HG03521 (cell line): ENCODE results near the gene KRT85.
"Not testable (repeated sequence)": the region's sequence is repeated elsewhere in the genome, so short reads cannot be mapped to it uniquely, and the experiment has no call there.

Experiments
- ATAC-seq: cut with Tn5 transposase; IDR thresholded peaks from one replicate; pipeline ENCODE4 v1.9.1; 2021; ENCODE audit warnings: mild to moderate bottlenecking, moderate library complexity; ENCODE audit not compliant: unreplicated experiment

Gene KRT85

DNA sequence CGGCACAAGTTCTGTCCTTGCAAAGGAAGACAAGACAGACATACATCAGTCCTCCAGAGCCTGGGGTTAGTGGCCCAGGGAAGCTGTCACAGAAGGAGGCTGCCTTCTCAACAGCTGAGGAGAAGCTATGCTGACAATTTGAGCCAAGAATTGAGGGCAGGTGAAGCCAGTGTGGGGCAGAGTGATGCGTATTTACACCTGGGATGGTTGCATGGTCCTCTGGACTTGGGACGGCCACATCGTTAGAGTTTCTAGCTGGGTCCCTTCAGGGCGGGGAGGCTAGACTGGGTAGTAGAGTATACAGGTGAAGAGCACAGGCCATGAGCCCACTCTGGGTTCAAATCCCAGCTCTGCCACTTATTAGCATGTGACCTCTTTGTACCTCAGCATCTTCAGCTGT is 16.5 kb downstream of the KRT85 start:
- ATAC-seq: no peak

DNA sequence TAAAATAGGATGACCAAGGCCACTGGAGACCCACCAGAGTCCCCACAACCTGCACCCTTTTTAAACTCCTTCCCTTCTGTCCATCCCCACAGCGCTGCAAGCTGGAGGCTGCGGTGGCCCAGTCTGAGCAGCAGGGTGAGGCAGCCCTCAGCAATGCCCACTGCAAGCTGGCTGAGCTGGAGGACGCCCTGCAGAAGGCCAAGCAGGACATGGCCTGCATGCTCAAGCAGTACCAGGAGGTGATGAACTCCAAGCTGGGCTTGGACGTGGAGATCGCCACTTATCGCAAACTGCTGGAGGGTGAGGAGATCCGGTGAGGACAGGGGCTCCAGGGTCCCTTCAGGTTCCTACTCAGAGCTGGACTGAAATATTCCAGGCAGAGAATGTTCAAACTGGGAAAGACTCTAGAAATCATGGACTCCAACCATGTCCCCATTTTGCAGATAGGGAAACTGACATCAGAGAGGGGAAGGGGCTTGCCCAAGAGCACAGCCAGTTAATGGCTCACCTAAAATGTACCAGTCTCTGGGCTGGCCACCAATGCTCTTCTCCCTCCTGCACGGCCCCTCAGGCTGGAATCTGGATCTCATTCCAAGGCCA is 17.2 kb downstream of the KRT85 start:
- ATAC-seq: no peak

DNA sequence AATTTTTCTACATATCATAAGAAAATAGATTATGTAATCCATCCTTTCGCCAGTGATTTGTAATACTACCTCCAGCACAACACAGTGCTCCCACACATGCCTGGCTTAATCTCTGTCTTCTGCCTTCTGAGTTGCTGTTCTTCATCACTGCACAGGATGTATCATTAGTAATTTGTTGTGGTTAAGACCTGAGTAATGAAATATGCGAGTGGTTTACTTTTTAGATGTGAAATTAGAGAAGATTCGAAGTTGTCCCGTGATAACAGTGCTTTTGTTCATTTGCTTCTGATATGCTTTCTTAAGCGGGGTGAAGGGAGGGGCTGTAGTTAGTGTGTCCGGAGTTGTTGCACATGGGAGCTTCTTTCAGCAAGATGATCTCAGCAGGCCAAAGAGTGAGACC is 18.1 kb downstream of the KRT85 start:
- ATAC-seq: no peak

DNA sequence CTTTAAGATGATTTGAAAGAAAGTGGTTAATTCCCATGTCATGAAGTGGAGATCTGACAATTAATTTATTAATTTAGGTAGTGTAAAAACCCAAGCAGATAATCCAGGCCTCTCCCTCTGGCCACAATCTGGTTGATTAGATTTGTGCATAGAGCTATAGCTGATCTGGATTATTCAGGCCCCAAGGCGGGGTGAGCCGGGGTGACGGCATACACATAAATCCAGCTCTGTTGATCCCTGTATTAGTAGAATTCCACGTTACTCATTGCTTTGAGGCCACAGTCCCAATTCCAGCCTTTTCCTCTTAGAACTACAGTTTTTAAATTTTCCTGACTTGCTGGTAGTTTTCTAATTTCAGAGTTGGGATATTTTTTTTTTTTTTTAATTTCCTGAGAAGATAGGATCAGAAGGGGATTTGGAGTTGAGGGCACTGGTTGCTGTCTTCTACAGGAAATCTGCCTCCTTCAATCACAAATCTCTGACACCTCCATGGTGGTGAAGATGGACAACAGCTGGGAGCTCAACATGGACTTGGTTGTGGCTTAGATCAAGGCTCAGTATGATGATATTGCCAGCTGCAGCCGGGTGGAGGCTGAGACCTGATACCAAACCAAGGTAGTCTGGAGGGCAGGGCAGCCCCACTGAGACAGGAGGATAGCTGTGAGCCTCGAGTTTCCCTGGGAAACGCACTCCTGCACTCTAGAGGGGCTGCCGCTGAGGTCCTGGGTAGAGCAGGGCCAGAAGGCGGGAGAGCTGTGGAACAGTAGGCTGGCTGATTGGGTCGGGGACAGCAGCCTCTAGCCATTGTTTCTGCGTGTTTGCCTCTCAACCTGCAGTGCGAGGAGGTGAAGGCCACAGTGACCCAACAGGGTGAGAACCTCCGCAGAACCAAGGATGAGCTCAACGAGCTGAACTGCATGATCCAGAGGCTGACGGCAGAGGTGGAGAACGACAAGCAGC is 19.4 kb downstream of the KRT85 start:
- ATAC-seq: no peak

DNA sequence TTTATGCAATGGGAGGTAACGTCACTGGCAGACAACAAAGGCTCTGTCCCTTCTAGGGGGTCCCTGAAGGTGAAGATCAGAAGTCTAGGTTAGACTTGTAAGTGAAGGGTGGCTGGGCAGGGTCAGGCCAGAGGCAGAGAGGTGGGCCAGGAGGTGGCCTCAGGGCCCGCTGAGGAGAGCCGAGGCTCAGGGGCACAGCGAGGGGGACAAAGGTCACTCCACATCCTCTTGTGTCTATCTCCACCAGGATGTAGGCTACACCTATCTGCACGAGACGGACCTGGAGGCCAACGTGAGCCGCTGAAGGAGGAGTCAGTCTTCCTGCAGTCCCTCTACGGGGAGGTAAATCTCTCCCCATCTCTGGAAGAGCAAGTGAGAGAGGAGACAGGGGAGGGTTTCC is 20.3 kb downstream of the KRT85 start:
- ATAC-seq: no peak

DNA sequence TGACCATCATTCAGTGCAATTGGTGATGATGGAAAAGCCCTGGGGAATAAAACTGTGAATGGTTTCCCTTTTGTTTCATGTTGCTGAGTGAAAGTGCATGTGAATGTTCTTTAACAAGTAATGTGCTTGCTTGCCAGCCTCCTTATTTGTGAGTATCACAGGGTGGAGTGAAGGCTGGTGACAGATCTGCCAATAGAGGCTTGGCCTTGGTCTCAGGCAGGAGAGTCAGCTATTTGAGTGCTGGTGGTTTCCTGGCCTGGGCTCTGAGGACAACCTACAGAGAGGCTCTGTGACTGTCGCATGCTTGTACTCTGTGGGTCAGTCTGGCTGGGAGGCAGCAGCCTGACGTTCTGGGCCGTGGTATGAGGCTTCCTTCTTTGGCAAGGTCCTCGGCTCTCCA is 20.7 kb downstream of the KRT85 start:
- no peak for ATAC-seq

DNA sequence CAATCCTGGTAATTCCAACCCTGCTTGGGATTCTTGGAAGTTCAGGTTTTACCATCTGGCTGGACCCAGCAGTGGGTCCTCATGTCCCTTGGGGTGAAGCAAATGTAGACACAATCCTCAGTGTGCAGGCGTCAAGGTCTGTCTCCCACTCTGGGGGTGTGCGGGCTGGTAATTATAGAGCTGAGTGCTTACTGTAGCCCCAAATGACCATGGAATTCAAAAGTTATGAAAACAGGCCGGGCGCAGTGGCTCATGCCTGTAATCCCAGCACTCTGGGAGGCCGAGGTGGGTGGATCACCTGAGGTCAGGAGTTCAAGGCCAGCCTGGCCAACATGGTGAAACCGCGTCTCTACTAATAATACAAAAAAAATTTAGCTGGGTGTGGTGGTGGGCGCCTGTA is 22.2 kb downstream of the KRT85 start:
- not testable (repeated sequence) for ATAC-seq

DNA sequence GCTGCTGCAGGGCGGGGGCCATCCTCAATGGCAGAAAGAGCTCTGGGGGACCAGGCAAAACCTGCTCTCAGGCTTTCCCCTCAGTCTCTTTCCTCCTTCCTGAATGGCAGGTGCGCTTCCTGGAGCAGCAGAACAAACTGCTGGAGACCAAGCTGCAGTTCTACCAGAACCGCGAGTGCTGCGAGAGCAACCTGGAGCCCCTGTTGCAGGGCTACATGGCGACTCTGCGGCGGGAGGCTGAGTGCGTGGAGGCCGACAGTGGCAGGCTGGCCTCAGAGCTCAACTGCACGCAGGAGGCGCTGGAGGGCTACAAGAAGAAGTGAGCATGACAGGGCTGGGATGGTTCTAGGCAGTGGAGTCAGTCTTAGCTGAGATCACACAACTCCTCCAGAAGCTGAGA is 23.2 kb downstream of the KRT85 start:
- ATAC-seq: no peak

DNA sequence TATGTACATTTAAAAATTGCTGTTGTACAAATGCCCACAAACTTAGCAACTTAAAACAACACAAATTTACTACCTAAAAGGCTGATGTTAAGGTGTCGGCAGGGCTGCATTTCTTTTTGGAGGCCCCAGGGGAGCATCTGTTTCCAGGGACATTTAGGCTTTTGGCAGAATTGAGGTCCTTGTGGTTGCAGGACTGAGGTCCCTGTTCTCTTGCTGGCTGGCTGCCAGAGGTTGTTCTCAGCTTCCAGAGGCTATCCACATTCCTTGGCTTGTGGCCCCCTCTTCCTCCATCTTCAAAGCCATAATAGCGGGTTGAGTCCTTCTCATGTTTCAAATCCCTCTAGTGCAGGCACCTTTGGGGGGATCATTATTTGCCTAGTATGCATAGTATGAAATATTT is 23.7 kb downstream of the KRT85 start:
- no peak for ATAC-seq

DNA sequence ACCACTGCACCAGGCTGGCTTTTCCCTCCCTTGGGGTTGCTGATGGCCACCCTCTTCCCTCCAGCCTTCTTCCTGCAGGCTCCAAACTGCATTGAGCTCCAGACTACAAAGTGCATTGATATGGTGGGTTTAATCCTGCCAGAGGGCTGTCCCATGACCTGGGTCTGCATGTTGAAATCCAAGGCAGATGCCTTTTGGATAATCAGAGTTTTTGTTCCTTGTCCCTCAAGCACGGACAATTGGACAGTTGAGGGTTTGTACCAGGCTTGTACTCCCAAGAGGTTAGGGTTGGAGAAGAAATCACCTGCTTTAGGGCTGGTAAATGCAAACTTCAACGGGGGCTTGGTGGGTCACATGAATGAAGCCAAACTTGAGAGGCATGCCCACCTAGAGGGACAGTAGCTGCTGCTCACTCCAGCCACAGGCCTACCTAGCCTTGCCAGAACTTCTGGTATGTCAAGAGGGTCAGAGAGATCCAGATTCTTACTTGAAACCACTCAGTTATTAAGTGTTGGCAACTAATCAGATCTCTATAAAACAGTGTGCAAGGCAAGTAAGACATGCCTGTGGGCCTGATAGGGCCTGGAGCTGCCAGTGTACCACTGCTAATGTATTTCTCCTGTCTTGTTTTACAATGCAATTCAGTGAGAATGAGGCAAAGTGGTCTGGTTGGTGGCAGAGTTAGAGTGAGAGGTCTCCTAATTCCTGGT is 24.3 kb downstream of the KRT85 start:
- no peak for ATAC-seq

DNA sequence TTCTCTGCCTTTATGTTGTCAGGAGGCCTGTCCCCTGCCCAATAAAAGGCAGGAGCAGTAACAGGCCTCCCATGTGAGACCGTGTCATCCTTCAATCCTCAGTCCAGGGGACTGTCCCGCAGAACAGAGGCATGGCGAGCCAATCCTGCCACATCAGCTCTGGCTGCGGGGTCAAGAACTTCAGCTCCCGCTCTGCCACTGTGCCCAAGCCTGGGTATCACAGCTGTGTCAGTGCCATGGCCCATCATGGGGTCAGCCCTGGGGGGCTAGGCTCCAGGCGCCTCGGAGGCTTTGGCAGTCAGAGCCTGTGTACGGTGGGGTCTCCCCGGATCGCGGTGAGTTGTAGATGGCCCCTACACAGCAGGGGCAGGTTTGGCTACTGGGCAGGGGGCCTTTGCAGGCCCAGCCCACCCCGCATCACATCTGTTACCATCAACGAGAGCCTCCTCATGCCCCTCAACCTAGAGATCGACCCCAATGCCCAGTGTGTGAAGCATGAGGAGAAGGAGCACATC is 26.2 kb downstream of the KRT85 start:
- ATAC-seq: no peak

DNA sequence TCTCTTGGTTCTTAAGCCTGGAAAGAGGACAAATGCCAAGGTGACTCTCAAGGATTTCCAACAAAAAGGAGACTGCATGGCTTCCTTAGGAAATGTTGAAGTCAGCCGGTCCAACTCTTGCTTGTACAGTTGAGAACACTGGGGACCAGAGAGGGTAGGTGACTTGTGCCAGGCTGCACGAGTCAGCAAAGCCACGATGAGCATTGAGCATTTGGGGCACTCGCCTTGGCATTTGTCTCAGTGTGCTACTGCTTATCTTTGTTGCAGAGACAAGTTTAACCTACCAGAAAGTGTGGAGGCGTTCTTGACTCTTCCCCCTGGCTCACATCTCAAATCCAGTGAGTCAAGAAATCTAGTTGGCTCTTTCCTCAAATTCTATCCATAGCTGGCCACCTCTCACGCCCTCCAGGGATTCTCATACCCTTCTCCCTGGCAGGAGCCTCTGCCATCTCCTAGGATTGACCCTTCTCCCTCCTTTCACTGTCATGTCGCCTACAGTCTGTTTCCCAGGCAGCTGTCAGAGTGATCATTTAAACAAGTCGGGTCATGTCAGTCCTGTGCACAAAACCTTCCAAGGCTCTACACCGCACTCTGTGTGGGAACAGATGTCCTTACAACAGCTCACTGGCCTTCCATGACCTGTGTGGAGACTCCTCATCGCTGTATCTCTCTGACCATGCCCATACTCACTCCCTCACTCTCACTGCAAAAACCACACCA is 28.9 kb downstream of the KRT85 start:
- ATAC-seq: no peak

DNA sequence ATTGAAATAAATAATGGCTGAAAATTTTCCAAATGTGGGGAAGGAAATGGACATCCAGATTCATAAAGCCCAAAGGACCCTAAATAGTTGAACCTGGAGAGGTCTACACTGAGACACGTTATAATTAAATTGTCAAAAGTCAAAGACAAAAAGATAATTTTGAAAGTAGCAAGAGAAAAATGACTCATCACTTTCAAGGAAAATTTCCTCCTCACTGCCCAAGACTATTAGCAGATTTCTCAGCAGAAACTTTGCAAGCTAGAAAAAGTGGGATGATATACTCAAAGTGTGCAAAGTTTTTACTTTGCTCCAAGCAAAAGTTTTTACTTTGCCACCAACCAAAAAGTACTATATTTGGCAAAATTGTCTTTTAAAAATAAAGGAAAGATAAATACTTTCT is 30.2 kb downstream of the KRT85 start:
- ATAC-seq: no peak

DNA sequence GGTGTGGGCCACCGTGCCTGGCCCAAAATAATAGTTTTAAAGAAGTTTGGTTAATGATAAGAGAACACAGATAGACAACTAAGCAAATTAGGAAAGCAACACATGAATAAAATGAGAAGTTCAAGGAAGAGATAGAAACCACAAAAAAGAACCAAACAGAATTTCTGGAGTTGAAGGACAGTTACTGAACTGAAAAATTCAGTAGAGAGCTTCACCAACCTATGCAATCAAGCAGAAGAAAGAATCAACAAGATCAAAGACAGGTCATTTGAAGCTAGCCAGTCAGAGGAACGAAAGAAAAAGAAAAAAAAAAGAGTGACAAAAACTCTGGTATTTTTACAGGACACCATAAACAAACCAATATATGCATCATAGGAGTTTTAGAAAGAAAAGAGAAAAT is 30.6 kb downstream of the KRT85 start:
- no peak for ATAC-seq

DNA sequence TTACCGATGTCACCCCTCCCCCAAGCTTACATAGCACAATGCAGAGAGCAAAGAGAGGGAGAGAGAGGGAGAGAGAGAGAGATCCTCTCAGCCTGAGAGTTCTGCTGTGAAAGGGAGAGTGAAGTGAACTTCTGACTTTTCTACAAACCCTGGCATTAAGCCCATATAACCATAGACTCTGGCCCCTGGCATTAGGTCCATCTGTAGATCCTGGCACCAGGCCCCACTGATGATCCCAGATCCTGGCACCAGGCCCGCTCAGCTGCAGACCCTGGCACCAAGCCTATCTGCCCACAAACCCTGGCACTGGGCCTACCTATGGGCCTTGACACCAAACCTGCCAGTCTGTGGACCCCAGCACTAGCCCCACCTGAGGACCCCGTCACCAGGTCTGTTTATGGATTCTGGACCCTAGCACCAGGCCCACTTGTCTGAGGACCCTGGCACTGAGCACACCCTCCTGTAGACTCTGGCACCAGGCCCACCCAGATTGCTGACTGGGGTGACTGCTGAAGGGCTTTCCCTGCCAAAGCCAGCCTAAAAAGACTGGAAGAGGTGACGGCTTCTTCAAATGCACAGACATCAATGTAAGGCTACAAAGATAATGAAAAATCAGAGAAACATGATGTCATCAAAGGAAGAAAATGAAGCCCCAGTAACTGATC is 31.6 kb downstream of the KRT85 start:
- ATAC-seq: no peak

DNA sequence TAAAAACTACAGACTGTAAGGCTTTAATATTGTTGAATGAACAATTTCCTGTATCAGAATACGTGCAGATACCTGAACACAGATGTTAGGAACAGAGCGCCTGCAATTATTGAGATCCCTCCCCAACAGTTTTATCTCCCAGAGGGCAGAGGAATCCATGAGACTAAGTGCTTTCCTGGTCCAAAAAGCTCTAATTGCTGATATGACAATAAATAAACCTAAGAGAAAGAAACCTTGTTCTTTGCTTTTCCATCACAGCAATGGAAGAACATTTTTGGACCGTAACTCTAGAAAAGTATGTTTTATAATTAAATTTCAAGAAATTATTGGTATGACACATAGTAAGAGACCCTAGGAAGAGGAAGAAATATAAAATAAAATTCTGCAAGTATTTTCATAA is 33.1 kb downstream of the KRT85 start:
- ATAC-seq: no peak

DNA sequence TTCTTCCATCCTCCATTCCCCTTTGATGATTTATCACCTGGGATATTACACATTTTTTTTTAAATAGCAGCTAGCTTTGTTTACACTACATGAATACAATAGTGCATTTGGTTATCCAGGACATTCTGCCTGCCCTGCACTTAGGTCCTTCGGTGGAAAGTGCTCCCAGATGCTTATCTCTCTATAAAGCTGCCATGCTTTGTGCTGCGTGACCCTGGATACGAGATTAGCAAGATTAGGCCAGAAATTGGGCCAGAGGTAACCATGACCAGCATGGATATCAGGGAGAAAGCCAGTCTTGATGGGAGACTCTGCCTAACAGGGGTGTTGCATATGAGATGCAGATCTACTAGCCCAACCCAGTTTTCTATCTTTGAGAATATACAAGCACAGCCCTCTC is 34.0 kb downstream of the KRT85 start:
- ATAC-seq: no peak

DNA sequence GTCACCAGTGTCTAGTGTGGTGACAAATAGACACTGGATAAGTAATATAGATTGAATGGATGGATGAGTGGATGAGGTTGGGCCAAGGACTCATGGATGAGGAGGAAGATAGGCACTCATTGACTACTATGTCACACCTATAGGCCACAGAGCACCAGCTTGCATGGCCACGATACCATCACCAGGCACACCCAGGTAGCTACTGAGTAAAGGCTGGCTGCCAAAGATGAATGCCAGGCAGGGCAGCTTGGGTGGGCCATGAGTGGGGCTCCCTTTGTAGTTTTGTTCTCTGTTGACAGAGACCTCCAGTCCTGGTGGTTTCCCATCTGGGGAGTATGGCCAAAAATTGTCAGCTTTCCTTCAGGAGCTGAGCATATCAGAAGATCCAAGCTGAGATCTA is 34.9 kb downstream of the KRT85 start:
- no peak for ATAC-seq

DNA sequence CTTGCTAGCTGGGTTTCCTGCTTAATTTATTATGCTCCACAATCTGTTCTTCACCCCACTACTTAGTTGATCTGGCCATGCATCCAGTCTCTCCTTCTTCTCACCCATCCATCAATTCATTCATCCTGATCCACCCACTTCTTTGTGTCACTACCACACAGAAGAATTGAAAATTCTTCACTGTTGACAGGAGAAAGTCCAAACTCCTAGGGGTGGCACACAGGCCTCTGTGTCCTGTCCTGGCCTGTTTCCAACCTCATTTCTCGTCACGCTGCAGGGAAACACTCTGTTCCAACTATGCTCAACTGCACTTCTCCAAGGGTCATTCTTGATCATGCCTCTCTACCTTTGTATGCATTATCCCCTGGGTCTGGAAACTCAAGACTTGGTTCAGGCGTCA is 35.4 kb downstream of the KRT85 start:
- no peak for ATAC-seq

DNA sequence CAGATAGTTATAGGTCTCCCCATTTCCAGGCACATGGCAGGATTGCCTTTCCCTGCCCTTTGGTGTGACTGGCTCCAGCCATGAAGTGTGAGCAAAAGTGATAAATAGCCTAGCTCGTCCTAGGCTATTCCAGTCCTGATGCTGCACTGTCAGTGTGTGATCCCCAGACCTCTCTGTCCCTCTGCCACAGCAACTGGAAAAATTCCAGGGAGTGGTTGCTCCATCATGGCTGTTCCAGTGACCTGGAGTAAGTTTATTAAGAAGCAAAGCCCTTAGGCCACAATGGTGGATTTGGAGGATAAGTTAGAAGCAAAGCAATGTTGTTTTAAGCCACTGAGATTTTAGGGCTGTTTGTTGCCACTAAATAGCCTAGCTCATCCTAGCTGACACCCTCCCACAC is 36.2 kb downstream of the KRT85 start:
- no peak for ATAC-seq
